Measurements from ENCODE around the gene LRP1. TPM values are rescaled to one million over a fixed set of nuclear protein-coding genes. Genes with fewer than 3 reads are reported as not detected.

The LRP1 gene
- total and polyA plus RNA-seq, 2 of the 13 experiments (the other 11 are each of a cell fraction or from before 2014, with no cell fraction given) = 14.7 to 30.8 TPM

DNA sequence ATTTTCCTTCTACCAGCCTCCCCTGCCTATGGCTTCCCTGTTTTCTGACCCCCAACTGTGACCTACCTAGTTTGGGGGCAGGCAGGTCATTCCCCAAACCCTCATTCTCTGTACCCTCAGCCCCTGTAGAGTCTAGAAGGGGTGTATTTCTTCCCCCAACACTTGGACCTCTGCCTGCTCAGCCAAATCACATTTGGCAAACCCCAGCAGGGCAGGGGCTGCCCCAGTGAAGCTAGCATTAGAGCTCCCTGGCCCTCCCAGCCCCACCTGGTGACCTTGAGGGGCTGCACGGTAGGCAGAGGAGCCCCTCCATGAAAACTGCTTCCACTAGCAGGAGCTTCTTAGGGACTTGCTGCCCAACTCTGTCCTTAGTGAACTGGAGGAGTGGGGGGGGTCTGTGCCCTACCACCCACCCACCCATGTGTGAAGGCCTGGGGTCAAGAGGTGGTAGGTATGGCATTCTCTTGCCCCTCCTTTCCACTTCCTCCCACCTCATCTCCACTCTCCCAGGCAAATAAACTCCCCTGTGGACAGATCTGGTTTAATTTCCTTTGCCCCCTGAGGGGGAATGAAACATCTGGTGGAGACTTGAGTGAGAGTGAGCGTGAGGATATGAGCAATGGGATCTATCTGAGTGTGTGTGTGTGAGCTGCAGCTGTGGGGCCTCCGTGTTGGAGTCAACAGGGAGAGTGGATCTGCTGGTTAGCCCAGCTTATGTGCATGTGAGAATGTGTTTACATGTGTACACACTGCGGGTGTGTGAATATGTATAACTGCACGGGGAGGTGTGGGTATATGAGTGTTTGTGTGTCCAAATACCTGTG lies 90.0 kb downstream of the LRP1 start:
- ChIA-PET POLR2A (no interaction called here), CTCF (ENCODE audit: low intra/inter-chr PET ratio, low total read pairs) (interaction anchor here (9.8 kb wide), 1 partner anchor 22 kb away, joined by 308 read pairs; a partner anchor contains a TSS)
- FAIRE-seq = no peak
- Histone ChIP-seq H4K20me1 (ENCODE audit: insufficient read depth, low read length) (peaks cover 9% of the 10 kb centered on the region; the same call in 1 of the 2 replicates), H3K9ac (ENCODE audit: insufficient read depth, low read depth, low read length) (no peak overlapping the region), H3K9me3 (ENCODE audit: low read length) (no peaks in the 10 kb centered on the region), H3K4me3 (replicated peaks in 1 of 3; ENCODE audit: insufficient read depth in 1 of 3, low read depth in 2 of 3, low read length in 3 of 3) (no peak overlapping the region), H3K36me3 (replicated peaks in 1 of 2; ENCODE audit: control insufficient read depth in 1 of 2, insufficient read depth in 2 of 2, low read length in 2 of 2) (no peaks in the 10 kb centered on the region), H3K27me3 (ENCODE audit: control insufficient read depth in 1 of 2, insufficient read depth in 2 of 2, low read length in 2 of 2) (peaks cover 20 to 80% of the 10 kb centered on the region in 2 experiments), H3K27ac (ENCODE audit: extremely low read length, insufficient read depth, low read length) (no peak overlapping the region), H3K79me2 (ENCODE audit: insufficient read depth, low read length) (no peaks in the 10 kb centered on the region), H2AFZ (ENCODE audit: low read length) (no peak overlapping the region), H3K4me1 (ENCODE audit: insufficient read depth, low read length) (peaks cover 51% of the 10 kb centered on the region), H3K4me2 (ENCODE audit: low read depth, low read length) (no peak overlapping the region)
- TF ChIP-seq, protein P1, sequence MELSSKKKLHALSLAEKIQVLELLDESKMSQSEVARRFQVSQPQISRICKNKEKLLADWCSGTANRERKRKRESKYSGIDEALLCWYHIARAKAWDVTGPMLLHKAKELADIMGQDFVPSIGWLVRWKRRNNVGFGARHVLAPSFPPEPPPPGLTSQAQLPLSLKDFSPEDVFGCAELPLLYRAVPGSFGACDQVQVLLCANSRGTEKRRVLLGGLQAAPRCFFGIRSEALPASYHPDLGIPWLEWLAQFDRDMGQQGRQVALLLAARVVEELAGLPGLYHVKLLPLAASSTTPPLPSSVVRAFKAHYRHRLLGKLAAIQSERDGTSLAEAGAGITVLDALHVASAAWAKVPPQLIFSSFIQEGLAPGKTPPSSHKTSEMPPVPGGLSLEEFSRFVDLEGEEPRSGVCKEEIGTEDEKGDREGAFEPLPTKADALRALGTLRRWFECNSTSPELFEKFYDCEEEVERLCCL (CRISPR knock-in tag; IDR thresholded peaks at IDR 0.05; ENCODE audit: borderline replicate concordance) = no peak
- TF ChIP-seq ZNF709 (CRISPR knock-in tag; IDR thresholded peaks at IDR 0.05) (no peak), ZNF644 (CRISPR knock-in tag; IDR thresholded peaks at IDR 0.05; ENCODE audit: low read depth) (no peak), ZNF747 (CRISPR knock-in tag; IDR thresholded peaks at IDR 0.05; ENCODE audit: borderline replicate concordance) (no peak), TBX2 (CRISPR knock-in tag; IDR thresholded peaks at IDR 0.05; ENCODE audit: borderline replicate concordance) (no peak), ZNF337 (CRISPR knock-in tag; IDR thresholded peaks at IDR 0.05; ENCODE audit: borderline replicate concordance, low read depth) (no peak), ZNF678 (CRISPR knock-in tag; IDR thresholded peaks at IDR 0.05) (no peak), SIN3B (IDR thresholded peaks at IDR 0.05; ENCODE audit: low read length) (no peak), HHEX (CRISPR knock-in tag; IDR thresholded peaks at IDR 0.05) (no peak)
- TF ChIP-seq, protein P2, sequence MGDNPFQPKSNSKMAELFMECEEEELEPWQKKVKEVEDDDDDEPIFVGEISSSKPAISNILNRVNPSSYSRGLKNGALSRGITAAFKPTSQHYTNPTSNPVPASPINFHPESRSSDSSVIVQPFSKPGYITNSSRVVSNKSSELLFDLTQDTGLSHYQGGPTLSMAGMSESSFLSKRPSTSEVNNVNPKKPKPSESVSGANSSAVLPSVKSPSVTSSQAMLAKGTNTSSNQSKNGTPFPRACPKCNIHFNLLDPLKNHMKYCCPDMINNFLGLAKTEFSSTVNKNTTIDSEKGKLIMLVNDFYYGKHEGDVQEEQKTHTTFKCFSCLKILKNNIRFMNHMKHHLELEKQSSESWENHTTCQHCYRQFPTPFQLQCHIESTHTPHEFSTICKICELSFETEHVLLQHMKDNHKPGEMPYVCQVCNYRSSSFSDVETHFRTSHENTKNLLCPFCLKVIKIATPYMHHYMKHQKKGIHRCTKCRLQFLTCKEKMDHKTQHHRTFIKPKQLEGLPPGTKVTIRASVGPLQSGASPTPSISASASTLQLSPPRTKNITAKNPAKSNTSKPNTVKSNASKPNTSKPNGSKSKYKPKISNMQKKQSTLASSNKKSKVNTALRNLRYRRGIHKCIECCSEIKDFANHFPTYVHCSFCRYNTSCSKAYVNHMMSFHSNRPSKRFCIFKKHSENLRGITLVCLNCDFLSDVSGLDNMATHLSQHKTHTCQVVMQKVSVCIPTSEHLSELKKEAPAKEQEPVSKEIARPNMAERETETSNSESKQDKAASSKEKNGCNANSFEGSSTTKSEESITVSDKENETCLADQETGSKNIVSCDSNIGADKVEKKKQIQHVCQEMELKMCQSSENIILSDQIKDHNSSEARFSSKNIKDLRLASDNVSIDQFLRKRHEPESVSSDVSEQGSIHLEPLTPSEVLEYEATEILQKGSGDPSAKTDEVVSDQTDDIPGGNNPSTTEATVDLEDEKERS (CRISPR knock-in tag; IDR thresholded peaks at IDR 0.05) = no peak
- TF ChIP-seq, protein P3, sequence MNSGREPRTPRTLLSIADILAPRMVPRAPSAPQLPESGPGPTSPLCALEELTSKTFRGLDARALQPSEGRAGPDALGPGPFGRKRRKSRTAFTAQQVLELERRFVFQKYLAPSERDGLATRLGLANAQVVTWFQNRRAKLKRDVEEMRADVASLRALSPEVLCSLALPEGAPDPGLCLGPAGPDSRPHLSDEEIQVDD (CRISPR knock-in tag; IDR thresholded peaks at IDR 0.05; ENCODE audit: borderline replicate concordance) = no peak
- TF ChIP-seq, protein P4, sequence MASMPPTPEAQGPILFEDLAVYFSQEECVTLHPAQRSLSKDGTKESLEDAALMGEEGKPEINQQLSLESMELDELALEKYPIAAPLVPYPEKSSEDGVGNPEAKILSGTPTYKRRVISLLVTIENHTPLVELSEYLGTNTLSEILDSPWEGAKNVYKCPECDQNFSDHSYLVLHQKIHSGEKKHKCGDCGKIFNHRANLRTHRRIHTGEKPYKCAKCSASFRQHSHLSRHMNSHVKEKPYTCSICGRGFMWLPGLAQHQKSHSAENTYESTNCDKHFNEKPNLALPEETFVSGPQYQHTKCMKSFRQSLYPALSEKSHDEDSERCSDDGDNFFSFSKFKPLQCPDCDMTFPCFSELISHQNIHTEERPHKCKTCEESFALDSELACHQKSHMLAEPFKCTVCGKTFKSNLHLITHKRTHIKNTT (CRISPR knock-in tag; IDR thresholded peaks at IDR 0.05) = no peak
- whole genome bisulfite sequencing (ENCODE audit: low lambda C conversion rate) = 17% methylated on average over 4 of the region's 5 CpGs
- intact Hi-C loops (cut with micrococcal nuclease; ENCODE audit: unreplicated experiment) (no loop called here), in situ Hi-C loops (cut with HindIII; ENCODE audit: extremely low pct_ligation_motif_present, low pct_unique_long_range_greater_than_20kb) (no loop called here)
- DNase-seq (ENCODE audit: low spot score) = no peak
- no TSS peak for BruUV-seq (replicated peaks)
- ATAC-seq = no peak

Measured in HepG2 (cell line).